ENCODE results near the gene ADCY1.

GRCh38 chr7:45697576-45698136, 123.5 kb downstream of the ADCY1 start:
- TF ChIP-seq MYC (IDR thresholded peaks at IDR 0.05; ENCODE audit: low read depth, low read length) (no peak), CTCF (IDR thresholded peaks at IDR 0.05; ENCODE audit: extremely low read depth in 1 of 2, insufficient read depth in 1 of 2, low read depth in 1 of 2, low read length in 2 of 2) (no peak), POLR2A (IDR thresholded peaks at IDR 0.05; ENCODE audit: low read depth, low read length) (no peak), POLR2AphosphoS5 (IDR thresholded peaks at IDR 0.05; ENCODE audit: insufficient read depth, low read depth, low read length) (no peak), EZH2 (IDR thresholded peaks at IDR 0.05; ENCODE audit: borderline replicate concordance, low read depth, low read length, severe bottlenecking) (no peak), MAX (IDR thresholded peaks at IDR 0.05; ENCODE audit: insufficient read depth, insufficient read length) (no peak), GATA2 (IDR thresholded peaks at IDR 0.05; ENCODE audit: insufficient read depth, insufficient read length, low read depth, low read length) (no peak), FOS (IDR thresholded peaks at IDR 0.05; ENCODE audit: borderline replicate concordance, insufficient read depth, low read length) (no peak)

Data from endothelial cell of umbilical vein (primary cell).